Superior temporal gyrus (tissue), 1 donor: Measurements from ENCODE around the gene HDAC4.
A peak's percentile ranks its signal among the peaks of the same experiment; 100 is the strongest.

ENCODE experiments used
- DNase-seq: peaks from one replicate; pipeline ENCODE4 v3.0.0-alpha.2; 2016; ENCODE audit errors: extremely low spot score

The HDAC4 gene

DNA sequence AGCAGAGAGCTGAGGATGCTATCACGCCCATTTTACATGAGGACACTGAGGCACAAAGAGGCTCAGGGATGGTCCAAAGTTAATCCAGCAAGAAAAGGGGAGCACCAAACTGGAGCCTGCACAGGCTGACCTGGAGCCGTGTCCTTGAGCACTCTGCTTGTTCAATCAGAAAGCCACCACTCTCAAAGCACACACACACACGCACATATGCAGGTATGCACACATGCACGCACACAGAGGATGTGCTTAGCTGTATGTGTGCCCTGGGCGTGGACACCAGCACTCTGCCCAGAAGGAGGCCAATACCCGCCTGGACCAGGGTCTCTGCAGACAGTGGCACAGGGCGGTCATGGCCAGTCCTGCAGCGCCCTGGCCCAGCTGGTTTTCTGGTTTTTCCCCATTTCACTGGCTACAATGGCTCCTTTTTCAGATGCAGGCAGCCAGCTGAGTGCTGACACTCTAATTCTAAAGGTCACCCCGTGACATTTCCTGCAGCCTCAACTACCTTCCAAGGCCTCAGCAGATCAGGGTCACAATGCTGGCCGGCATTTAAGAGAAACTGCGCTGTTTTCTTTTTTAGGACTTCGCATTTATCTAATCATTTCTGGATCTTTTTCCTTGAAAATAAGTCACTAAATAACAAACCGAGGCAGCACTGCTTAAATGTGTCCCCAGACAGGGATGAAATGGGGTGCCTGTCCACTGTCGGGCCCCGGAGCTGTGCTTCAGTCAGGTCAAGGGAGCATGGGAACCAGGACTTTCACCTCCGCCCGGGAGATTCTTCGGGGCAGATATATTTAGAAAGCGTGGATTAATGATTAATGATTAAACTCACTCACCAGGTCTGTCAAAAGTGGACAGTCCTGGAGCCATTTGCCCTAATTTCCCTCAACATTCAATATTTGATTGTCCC, 104.5 kb downstream of the HDAC4 start:
- peak; percentile 78 for DNase-seq

- peak; percentile 53 for DNase-seq
Measured at GRCh38 chr2:239295377-239296019, 105.3 kb downstream of the HDAC4 start.

- DNase-seq, result no peak
Measured at GRCh38 chr2:239294571-239295054, 106.2 kb downstream of the HDAC4 start.

DNA sequence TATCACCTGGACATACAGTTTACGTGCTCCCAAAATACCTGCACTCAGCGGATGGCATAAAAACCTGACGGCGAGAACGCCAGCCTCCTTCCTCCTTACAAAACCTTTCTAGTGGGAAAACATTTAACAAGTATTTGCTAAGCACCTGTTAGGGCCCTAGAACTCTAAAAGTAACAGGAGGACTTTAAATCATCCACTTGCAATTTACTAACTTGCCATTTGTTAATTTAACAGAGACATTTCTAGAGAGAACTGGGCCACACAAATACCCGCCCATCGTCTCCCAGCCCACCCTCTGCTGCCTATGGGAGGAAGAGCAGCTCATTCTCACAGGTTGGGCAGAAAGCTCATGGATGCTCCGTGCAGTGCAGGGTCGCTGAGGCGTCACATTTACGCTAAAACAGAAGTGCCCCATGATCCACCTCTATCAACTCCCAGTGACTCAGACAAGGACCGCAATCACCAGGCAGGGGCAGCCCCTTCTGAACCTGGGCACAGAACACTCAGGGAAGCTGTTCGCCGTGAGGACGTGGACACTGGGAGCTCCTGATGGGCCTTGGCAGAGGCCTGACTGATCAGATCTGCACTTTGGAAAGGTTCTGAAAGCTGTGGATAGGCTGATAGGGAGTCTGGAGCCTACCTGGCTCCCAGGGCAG, 106.9 kb downstream of the HDAC4 start:
- no peak for DNase-seq

GRCh38 chr2:239292959-239293774, 107.7 kb downstream of the HDAC4 start:
- DNase-seq, result no peak

DNA sequence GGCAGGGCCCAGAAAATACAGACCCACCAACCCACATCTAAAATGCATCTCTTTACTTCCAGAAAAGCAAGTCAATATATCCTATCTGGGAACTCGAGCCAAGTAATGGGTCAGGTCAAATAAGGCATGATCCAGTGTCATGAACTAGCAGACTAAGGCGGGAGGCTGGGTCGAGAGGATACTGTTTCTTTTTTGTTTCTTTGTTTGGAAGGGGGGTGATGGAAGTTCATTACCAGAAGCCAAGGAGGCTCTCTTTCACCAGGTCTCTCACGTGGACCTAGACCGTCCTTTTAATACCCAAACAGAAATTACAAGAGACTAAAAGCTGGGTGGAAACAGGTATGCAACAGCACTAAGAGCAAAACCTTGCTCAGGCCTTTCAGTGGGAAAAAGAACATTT, 108.3 kb downstream of the HDAC4 start:
- DNase-seq, result no peak

GRCh38 chr2:239291475-239292350, 109.1 kb downstream of the HDAC4 start:
- peak; percentile 80 for DNase-seq

DNA sequence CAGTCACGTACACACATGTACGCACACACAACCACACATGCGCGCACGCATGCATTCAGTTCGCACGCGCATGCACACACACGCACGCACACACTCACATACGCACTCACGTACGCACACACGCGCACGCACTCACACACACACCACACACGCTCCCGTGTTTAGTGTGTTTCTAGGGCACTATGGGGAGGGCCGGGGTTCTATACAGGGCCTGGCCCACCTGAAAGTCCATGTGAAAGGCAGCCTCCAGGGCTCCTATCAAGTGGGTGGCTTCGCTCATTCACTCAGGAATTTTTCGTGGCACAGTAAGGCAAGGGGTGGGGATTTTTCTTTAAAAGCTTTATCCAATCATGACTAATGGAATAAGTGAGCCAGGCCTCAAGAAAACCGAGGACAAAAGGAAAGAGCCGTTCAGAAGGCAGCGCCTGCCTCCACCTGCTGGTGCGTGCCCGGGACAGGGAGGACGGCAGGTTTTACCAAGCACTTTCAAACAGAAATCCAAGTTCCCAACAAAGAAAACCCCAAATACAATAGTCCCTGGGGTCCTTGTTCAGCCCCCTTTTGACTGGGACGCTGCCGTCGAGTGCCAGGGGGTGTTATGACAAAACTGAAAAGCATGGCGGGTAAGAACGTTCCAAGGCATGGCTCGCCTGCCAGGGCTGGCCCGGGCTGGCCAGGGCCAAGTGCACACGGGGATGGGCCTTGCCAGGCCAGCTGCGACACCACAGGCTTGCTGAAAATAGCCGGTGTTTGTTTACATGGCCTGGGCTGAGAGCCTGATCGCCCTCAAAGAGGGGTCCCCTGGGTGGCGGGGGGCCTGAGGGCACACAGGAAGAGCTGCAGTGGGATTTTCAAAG, 110.0 kb downstream of the HDAC4 start:
- DNase-seq, result peak; percentile 66

GRCh38 chr2:239289545-239289944, 111.3 kb downstream of the HDAC4 start:
- DNase-seq, result no peak

DNA sequence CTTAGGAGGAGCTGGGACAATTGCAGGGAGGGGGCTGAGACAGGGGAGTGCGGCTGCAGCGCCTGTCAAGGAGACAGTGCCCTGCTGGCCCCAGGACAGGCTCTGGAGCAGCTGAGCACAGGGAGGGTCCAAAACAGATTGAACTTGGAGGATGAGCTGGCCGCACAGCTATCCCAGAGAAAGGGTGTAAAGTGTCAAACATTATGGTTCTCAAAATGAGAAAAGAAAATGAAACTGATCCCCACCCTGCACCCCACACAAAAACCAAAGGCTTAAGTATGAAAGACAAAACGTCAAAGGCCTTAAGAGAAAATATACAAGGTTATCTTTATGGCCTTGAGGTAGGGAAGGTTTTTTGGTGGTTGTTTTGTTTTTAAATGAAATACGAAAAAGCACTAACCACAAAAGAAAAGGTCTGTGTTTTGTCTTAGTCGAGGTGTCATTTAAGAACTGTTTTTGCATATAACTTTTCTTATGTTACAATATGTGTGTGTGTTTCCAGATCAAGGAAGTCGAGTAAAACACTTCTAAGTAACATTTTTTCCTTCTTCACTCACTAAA, 111.8 kb downstream of the HDAC4 start:
- DNase-seq, result no peak

DNA sequence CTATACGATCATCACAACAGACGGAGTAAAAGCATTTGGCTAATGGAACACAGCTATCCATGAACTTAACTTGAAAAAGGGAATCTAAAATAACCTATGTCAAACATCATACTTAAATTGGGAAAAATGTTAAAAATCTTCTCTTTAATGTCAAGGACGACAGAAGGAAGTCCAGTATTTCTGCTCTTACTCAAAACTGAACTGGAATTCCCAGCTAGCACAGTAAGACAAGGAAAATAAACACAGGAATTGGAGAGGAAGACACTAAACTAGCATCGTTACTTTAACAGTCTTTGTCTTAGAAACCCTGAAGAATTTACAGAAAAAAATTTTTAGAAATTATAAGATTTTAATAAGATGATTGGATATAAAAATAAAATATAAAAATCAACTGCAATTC, 112.6 kb downstream of the HDAC4 start:
- no peak for DNase-seq

DNA sequence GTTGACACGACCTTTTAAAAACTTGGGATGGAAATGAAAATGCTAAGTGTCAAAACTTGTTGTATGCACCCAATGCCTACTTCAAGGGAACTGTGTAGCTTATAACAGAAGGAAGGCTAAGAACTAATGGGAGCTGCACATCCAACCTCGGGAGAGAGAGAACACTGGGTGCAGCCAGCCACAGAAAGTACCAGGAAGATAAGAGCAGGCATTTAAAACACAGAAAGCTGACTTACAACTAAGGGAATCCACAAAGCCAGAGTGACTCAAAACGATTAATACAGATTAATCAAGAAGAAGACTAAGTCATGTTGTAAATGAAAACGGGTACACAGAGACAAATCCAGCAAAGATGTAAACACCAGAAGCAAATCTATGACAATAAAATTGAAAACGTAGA, 113.4 kb downstream of the HDAC4 start:
- DNase-seq, result no peak

GRCh38 chr2:239286901-239287300, 113.9 kb downstream of the HDAC4 start:
- no peak for DNase-seq

- DNase-seq, result no peak
Measured at GRCh38 chr2:239285932-239286230, 114.9 kb downstream of the HDAC4 start.

GRCh38 chr2:239285071-239285931, 115.5 kb downstream of the HDAC4 start:
- DNase-seq, result no peak

GRCh38 chr2:239283961-239284795, 116.6 kb downstream of the HDAC4 start:
- no peak for DNase-seq

GRCh38 chr2:239283288-239283945, 117.4 kb downstream of the HDAC4 start:
- DNase-seq, result no peak
